PC-3 (cell line): ENCODE data around the gene IQCE.

Experiments
- EZH2 ChIP-seq: fragments of 300-600 bp; sonication (generic); IDR thresholded peaks from one replicate; pipeline ENCODE4 v1.6.1; 2017; ENCODE audit warnings: antibody characterized with exemption, mild to moderate bottlenecking, low read length; ENCODE audit not compliant: unreplicated experiment
- TF ChIP-seq, protein P1 (sequence below): fragments of 300-600 bp; sonication (generic); conservative IDR thresholded peaks from 2 replicates; pipeline ENCODE4 v1.5.1; 2017; ENCODE audit warnings: antibody characterized with exemption, low read depth, mild to moderate bottlenecking, low read length

DNA sequence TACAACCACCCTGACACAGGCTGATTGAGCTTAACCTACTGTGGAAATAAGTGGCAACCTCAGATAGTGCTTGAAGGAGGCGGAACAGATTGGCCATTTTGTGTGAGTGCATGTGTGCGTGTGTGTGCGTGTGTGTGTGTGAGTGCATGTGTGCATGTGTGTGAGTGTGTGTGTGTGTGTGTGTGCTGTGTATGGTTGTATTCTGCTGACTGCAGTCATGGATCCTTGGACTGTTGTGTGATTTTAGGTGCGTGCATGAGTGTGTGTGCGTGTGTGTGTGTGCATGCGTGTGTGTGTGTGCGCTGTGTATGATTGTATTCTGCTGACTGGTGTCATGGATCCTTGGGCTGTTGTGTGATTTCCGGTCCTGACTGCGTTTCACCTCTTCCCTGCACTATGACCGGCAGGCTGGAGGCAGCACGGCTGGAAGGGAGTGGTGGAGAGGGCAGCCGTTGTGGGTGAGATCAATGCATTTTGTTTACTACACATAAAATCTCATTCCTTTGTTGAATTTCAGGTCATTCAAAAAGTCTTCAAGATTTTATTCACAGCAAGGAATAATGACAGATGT, 6.3 kb downstream of the IQCE start:
- TF ChIP-seq EZH2: no peak
- TF ChIP-seq, protein P1, sequence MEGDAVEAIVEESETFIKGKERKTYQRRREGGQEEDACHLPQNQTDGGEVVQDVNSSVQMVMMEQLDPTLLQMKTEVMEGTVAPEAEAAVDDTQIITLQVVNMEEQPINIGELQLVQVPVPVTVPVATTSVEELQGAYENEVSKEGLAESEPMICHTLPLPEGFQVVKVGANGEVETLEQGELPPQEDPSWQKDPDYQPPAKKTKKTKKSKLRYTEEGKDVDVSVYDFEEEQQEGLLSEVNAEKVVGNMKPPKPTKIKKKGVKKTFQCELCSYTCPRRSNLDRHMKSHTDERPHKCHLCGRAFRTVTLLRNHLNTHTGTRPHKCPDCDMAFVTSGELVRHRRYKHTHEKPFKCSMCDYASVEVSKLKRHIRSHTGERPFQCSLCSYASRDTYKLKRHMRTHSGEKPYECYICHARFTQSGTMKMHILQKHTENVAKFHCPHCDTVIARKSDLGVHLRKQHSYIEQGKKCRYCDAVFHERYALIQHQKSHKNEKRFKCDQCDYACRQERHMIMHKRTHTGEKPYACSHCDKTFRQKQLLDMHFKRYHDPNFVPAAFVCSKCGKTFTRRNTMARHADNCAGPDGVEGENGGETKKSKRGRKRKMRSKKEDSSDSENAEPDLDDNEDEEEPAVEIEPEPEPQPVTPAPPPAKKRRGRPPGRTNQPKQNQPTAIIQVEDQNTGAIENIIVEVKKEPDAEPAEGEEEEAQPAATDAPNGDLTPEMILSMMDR: no peak
